GM19043 (cell line): ENCODE measurements around the gene SNTG2.

Experiments
- ATAC-seq: cut with Tn5 transposase; IDR thresholded peaks from one replicate; pipeline ENCODE4 v1.9.1; 2021; ENCODE audit warnings: low read depth; ENCODE audit not compliant: unreplicated experiment

The SNTG2 gene

GRCh38 chr2:1168846-1169245 is 218.2 kb downstream of the SNTG2 start:
- no peak for ATAC-seq

GRCh38 chr2:1169291-1169949 is 218.8 kb downstream of the SNTG2 start:
- no peak for ATAC-seq

- no peak for ATAC-seq
These were observed 219.6 kb downstream of the SNTG2 start for GRCh38 chr2:1170241-1170640.

GRCh38 chr2:1170711-1171110 is 220.1 kb downstream of the SNTG2 start:
- ATAC-seq: no peak

- ATAC-seq: no peak
These were observed 222.9 kb downstream of the SNTG2 start for GRCh38 chr2:1173528-1173927.

GRCh38 chr2:1181893-1182292 is 231.2 kb downstream of the SNTG2 start:
- ATAC-seq: no peak

- no peak for ATAC-seq
These were observed 232.7 kb downstream of the SNTG2 start for GRCh38 chr2:1183300-1183699.

- ATAC-seq: no peak
These were observed 235.8 kb downstream of the SNTG2 start for GRCh38 chr2:1186421-1186820.

- ATAC-seq: no peak
These were observed 236.5 kb downstream of the SNTG2 start for GRCh38 chr2:1187189-1187588.

GRCh38 chr2:1192121-1192520 is 241.5 kb downstream of the SNTG2 start:
- no peak for ATAC-seq

GRCh38 chr2:1193801-1194200 is 243.2 kb downstream of the SNTG2 start:
- ATAC-seq: no peak

GRCh38 chr2:1203772-1204171 is 253.1 kb downstream of the SNTG2 start:
- ATAC-seq: no peak

GRCh38 chr2:1205853-1206252 is 255.2 kb downstream of the SNTG2 start:
- no peak for ATAC-seq

GRCh38 chr2:1207962-1208510 is 257.4 kb downstream of the SNTG2 start:
- no peak for ATAC-seq

- no peak for ATAC-seq
These were observed 257.9 kb downstream of the SNTG2 start for GRCh38 chr2:1208522-1208921.

GRCh38 chr2:1209246-1209645 is 258.6 kb downstream of the SNTG2 start:
- no peak for ATAC-seq

- no peak for ATAC-seq
These were observed 259.1 kb downstream of the SNTG2 start for GRCh38 chr2:1209761-1210160.

- ATAC-seq: no peak
These were observed 259.7 kb downstream of the SNTG2 start for GRCh38 chr2:1210352-1210751.

- ATAC-seq: no peak
These were observed 269.4 kb downstream of the SNTG2 start for GRCh38 chr2:1219901-1220573.

GRCh38 chr2:1222056-1222455 is 271.4 kb downstream of the SNTG2 start:
- ATAC-seq: no peak

- no peak for ATAC-seq
These were observed 273.1 kb downstream of the SNTG2 start for GRCh38 chr2:1223791-1224190.

- no peak for ATAC-seq
These were observed 274.3 kb downstream of the SNTG2 start for GRCh38 chr2:1224901-1225300.
